Fibroblast of skin of left quadriceps (primary cell): Measurements from ENCODE around the gene CYP8B1.
"Not testable (repeated sequence)": the region's sequence is repeated elsewhere in the genome, so short reads cannot be mapped to it uniquely, and the experiment has no call there.

Experiments
- DNase-seq, 2 experiments: peaks; one replicate each; pipeline ENCODE4 v3.0.0-alpha.2; 2013; ENCODE audit warnings: low read depth in 2 of 2

Gene CYP8B1

GRCh38 chr3:42884324-42884723, 8.6 kb upstream of the CYP8B1 start:
- DNase-seq = no peak

- not testable (repeated sequence) for DNase-seq
These were observed 7.7 kb upstream of the CYP8B1 start for GRCh38 chr3:42883251-42883930.

DNA sequence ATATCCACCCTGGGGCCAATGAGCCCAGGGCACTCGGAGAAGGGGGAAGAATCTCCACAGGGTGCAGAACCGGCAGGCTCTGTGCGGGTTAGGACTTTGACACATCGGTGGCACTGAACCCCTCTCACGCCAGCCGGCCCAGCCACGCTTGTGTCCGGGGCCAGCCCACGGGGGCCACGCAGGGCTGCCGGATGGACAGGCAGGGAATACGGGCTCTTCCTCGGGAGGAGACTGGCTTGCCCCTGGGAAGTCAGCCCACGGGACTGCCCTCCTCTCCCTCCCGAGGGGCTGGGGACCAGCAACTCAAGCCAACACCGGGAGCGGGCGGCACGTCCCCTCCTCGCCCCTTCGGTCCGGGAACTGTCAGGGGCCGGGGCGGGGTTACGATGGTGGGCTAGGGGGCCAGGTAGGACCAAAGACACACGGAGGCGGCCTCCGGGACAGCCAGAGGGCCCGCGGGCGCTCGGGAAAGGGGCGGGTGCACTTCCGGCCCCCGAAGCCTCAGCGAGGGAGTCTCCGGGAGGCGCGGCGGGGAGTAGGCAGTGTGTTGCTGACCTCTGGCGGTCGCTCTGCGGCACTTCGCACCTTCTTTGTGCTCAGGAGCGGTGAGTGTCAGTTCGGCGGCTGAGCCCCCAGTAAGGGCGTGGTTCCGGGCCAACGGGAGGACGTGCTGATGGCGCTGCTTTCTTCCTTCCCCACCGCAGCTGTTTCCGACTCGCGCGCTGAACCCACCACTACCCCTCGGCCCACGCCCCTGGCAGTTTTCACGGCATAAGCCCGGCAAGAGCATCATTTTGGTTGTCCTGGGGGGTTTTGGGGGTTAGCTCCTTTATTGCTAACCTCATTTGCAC, 5.1 kb upstream of the CYP8B1 start:
- peak; percentile 50 to 57 for DNase-seq

DNA sequence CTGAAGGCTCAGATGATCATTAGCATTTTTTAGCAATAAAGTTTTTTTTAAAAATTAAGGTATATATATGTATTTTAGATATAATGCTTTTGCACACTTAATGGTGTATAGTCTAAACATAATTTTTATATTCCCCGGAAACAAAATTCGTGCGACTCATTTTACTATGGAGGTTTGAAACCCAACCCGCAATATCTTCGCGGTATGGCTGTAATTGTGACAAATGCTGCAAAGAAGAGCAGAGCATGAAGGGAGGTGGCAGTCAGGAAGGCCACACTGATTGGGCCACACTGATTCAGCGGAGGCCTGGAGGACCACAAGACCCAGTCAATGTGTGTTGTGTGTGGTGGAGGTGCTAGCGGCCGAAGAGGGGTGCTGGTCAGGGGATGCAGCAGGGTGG, 4.5 kb upstream of the CYP8B1 start:
- DNase-seq = no peak

- DNase-seq = no peak
These were observed 2.2 kb upstream of the CYP8B1 start for GRCh38 chr3:42877881-42878280.

DNA sequence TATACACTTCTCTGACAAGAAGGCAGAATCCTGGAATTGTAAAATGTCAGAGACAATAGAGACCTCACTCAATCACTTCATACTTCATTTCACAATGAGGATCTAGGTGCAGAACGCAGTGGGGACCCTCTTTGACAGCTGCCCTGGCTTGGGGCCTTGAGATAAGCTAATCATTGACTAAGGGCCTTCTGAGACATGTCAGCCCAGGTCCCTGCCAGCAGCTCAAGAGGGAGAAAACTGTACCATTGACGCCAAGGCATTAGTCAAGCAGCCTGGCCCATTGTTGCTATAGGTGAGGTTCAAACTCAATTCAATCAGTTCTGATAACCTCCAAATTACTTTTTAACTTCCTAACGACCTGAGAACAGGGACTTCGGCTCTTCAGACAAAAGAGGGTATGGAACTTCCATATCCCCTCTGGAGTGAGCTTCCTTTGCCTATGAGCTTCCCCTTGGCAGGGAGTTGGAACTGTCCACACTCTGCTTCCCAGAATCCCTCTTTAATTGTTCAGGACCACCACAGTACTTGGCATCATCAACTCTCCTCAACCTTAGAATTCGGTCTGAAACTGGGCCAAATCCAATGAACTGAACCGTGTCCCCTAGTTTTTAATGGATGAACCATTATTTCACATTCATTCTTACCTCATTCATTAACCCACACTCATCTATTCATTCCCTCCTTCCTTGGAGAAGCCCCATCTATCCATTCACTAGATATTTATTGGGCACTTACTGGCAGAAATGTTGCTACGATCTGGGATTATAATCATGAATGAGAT, 1.5 kb upstream of the CYP8B1 start:
- DNase-seq = no peak

GRCh38 chr3:42876401-42876800, 722 bp upstream of the CYP8B1 start:
- DNase-seq = no peak

DNA sequence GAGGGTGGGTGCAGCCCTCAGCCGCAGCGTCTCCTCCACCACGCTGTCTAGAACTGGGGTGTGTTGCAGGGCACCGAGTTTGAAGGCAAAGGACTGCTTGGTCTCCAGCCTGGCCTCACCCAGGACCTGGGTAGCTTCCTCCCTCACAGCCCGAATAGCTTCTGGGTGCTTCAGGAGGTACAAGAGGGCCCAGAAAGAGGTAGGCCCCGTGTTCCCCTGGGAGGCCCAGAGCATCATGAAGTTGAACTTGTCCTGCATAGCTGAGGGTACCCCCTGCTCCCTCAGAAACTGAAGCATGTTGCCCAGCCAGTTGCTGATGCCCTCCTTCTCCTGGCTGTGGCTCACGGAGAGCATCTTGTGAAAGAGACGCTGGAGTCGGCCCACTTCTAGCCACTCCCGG, 930 bp downstream of the CYP8B1 start:
- no peak for DNase-seq

DNA sequence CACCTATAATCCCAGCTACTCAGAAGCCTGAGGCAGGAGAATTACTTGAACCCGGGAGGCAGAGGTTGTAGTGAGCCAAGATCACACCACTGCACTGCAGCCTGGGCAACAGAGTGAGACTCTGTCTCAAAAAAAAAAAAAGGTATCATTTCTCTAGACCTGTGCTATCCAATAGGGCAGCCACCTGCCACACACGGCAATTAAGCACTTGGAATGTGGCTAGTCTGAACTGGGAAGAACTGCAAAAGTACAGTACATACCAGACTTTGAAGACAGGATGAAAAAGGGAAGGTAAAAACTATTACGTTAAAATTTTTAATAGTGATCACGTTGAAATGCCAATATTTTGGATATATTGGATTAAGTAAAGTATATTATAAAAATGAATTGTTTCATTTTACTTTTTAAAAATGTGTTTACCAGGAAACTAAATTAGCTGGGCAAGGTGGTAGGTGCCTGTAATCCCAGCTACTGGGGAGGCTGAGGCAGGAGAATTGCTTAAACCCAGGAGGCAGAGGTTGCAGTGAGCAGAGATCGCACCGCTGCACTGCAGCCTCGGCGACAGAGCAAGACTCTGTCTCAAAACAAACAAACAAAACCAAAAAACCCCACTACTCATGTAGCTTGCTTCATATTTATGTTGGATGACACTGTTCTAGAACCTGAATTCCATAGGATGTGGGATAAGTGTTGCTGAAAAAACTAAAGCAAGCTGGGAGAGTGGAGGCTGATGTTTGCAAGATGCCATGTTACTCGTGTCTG, 2.3 kb downstream of the CYP8B1 start:
- DNase-seq = no peak

GRCh38 chr3:42872718-42873117, 3.0 kb downstream of the CYP8B1 start:
- DNase-seq = no peak

- DNase-seq = no peak
These were observed 4.0 kb downstream of the CYP8B1 start for GRCh38 chr3:42871592-42872196.

DNA sequence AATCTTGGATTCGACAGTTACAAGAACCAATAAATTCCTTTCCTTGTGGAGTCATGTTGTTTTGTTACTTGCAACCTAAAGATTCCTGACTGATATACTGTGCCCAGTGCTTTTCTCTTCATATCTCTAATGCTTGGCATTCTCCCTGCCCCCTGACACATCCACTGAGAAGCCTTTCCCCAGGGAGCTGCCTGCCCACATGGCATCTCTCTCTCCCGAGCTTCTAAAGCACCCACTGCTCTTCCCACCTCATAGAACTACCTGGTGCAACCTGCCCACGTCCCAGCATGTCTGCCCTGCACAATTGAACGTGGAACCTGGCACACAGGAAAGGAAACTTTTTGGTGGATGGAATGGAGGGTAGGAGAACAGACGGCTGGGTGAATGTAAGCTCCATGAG, 6.8 kb downstream of the CYP8B1 start:
- no peak for DNase-seq

DNA sequence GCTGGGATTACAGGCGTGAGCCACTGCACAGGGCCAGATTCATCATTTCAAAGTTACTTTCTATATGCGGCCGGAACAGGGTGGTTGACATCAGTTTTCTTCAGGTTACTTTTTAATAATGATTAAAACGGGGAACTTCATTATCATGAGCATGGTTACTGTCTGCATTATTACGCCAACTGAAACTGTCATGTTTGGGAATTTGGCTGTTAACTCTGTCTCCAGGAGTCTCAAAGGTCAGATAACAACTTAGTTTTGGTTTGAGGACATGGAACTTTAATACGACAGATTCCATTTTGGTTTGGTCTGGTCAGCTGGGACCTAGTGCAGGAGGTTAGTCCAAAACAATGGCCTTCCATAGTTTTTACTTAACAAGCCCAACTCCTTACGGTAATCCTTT, 8.5 kb downstream of the CYP8B1 start:
- DNase-seq = no peak

DNA sequence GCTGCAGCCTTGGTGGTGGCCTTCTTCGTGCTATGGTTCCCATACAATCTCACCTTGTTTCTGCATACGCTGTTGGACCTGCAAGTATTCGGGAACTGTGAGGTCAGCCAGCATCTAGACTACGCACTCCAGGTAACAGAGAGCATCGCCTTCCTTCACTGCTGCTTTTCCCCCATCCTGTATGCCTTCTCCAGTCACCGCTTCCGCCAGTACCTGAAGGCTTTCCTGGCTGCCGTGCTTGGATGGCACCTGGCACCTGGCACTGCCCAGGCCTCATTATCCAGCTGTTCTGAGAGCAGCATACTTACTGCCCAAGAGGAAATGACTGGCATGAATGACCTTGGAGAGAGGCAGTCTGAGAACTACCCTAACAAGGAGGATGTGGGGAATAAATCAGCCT, 10.4 kb downstream of the CYP8B1 start:
- DNase-seq = no peak

DNA sequence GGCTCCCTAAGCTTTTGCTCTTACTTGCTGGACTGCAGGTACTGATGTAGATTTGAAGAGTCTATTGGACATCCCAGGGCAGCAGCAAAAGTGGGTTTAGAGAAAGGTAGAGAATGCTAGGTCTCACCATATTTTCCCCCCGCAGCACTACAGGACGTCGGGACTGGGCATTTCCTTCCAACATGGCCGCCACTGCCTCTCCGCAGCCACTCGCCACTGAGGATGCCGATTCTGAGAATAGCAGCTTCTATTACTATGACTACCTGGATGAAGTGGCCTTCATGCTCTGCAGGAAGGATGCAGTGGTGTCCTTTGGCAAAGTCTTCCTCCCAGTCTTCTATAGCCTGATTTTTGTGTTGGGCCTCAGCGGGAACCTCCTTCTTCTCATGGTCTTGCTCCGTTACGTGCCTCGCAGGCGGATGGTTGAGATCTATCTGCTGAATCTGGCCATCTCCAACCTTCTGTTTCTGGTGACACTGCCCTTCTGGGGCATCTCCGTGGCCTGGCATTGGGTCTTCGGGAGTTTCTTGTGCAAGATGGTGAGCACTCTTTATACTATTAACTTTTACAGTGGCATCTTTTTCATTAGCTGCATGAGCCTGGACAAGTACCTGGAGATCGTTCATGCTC, 11.2 kb downstream of the CYP8B1 start:
- DNase-seq = no peak

DNA sequence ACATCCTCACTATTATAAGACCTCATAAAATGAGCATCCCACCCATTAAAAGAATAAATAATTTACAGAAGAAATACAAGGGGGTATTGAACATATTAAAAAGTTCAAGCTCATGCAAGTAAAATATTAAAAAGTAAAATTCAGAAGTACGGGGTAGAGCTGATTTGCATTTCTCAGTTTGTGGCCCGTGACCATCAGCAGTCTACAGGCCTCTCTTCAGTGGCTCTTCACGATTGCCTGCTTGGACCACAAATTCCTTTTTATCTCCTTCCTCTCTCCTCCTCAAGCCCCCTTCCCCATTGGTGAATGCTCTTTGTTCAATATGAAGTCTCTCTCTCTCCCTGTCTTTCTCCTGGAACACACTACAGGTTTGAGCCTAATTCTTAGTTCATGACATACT, 19.1 kb downstream of the CYP8B1 start:
- no peak for DNase-seq

DNA sequence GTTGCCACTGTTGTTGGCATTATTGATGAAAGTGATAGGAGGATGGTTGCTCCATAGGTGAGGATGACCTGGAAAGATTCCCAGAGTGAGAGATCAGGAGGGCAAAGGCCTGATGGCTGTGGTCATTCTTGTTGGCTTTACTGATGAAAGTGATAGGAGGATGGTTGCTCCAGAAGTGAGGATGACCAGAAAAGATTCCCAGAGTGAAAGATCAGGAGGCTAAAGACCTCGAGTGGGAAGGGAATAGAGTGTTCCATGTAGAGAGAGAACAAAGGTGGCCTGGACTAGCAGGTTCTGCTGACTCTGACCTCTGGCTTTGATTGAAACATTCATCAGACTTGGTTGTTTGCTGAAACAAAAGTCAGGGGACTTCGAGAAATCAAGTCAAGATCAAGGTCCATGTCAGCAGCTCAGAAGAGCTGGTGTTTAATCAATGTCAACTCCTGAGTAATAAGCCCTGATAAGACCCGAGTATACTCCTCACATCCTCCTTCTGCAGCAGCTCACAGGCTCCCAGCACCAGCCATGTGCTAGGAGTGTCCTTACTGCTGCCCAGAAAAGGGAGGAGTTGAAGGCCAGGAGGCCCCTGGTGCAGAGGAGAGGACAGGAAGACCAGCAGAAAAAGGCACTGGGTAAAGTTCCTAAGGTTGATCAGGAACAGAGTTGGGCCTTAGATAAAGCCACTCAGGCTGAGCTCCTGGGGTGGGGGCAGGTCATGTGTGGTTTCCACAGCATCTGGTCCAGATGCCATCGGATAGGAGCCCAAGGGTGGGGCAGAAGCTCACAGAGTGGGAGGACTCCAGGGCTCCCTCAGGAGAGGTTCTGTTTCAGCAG, 19.9 kb downstream of the CYP8B1 start:
- no peak for DNase-seq

DNA sequence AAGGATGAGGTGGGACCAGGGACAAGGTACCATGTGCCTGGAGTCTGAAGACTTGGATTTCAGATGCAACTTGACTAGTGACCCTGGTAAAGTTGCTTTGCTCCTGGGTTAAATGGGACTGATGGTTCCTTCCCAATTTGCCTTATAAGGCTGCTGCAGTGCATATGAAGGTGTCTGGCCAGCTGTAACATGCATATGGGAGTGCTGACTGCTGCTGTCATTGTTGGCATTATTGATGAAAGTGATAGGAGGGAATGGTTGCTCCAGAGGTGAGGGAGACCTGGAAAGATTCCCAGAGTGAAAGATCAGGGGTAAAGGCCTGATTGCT, 20.5 kb downstream of the CYP8B1 start:
- no peak for DNase-seq

GRCh38 chr3:42853739-42854302, 21.9 kb downstream of the CYP8B1 start:
- DNase-seq = no peak

- DNase-seq = no peak
These were observed 22.6 kb downstream of the CYP8B1 start for GRCh38 chr3:42853056-42853455.
